Endothelial cell of umbilical vein (primary cell): ENCODE measurements around the gene VEPH1. TPM values are rescaled to one million over a fixed set of nuclear protein-coding genes. Genes with fewer than 3 reads are reported as not detected.

ENCODE experiments used
- BruUV-seq: library from RNA; stranded (reverse); fragments of 400-500 nt; replicated peaks from 2 replicates; lab custom pipeline; 2021; lab: Mats Ljungman, UMichigan
- CTCF ChIA-PET: fragments of 300-600, 350-600 bp; sonication (Branson Sonifier 250); formaldehyde crosslinking; loops from one replicate; lab custom pipeline; 2021; ENCODE audit warnings: antibody characterized with exemption, inconsistent platforms; lab: Charles Lee
- POLR2A ChIA-PET: fragments of 300-600, 350-600 bp; sonication (Branson Sonifier 250); formaldehyde crosslinking; loops from one replicate; lab custom pipeline; 2021; ENCODE audit warnings: antibody characterized with exemption, inconsistent platforms; lab: Charles Lee
- DNase-seq: peaks from one replicate; pipeline ENCODE4 v3.0.0-alpha.2; 2011; ENCODE audit warnings: low read depth, low spot score
- FAIRE-seq: peaks from 2 replicates; lab custom pipeline; 2011; peaks lifted over from hg19 to GRCh38; lab: Jason Lieb, UNC
- H2AFZ ChIP-seq: 2 replicates; pipeline ENCODE4 v1.6.0; 2012; ENCODE audit warnings: low read depth, low read length, control low read depth, inconsistent platforms
- H3K27ac ChIP-seq: 2 replicates; pipeline ENCODE4 v1.5.1; 2011; ENCODE audit warnings: low read depth, mild to moderate bottlenecking, control low read depth, low read length, moderate library complexity; ENCODE audit not compliant: insufficient read depth
- H3K27me3 ChIP-seq, 2 experiments: 2 replicates each; pipeline versions ENCODE4 v1.6.0 to v1.6.1; 2011; ENCODE audit warnings: low read length in 2 of 2, mixed read lengths in 1 of 2; ENCODE audit not compliant: control insufficient read depth in 2 of 2, insufficient read depth in 2 of 2
- H3K36me3 ChIP-seq, 2 experiments: 2 replicates in 1 of 2; 3 replicates in 1 of 2; pipeline ENCODE4 v1.5.1; 2011; ENCODE audit warnings: low read length in 2 of 2, mild to moderate bottlenecking in 1 of 2, moderate library complexity in 1 of 2; ENCODE audit not compliant: control insufficient read depth in 2 of 2, insufficient read depth in 2 of 2; ENCODE audit errors: extremely low read depth in 1 of 2
- H3K4me1 ChIP-seq: 3 replicates; pipeline ENCODE4 v1.5.1; 2011; ENCODE audit warnings: mild to moderate bottlenecking, low read length; ENCODE audit not compliant: control insufficient read depth, insufficient read depth; ENCODE audit errors: extremely low read depth
- H3K4me2 ChIP-seq: 2 replicates; pipeline ENCODE4 v1.6.1; 2011; ENCODE audit warnings: low read length, control low read depth, mixed read lengths; ENCODE audit not compliant: insufficient read depth
- H3K4me3 ChIP-seq, 3 experiments: fragments of 200-600 bp in 1 of 3; sonication (generic), shearing (Covaris generic) in 1 of 3; replicated peaks in 1 of 3; 2 replicates each; pipeline ENCODE4 v1.5.1; 2011 to 2016; ENCODE audit warnings: control low read depth in 3 of 3, low read length in 3 of 3, mild to moderate bottlenecking in 2 of 3, inconsistent platforms in 1 of 3, low read depth in 1 of 3, moderate library complexity in 1 of 3; ENCODE audit not compliant: insufficient read depth in 1 of 3
- H3K79me2 ChIP-seq: 2 replicates; pipeline ENCODE4 v1.6.0; 2012; ENCODE audit warnings: low read length, inconsistent platforms; ENCODE audit not compliant: control insufficient read depth, insufficient read depth
- H3K9ac ChIP-seq: replicated peaks from 2 replicates; pipeline ENCODE3; 2011; ENCODE audit warnings: low read length, control low read depth; ENCODE audit not compliant: insufficient read depth; ENCODE audit errors: extremely low read depth
- H3K9me1 ChIP-seq: replicated peaks from 3 replicates; pipeline ENCODE4 v1.6.0; 2011; ENCODE audit warnings: mild to moderate bottlenecking, low read length; ENCODE audit not compliant: control insufficient read depth, insufficient read depth; ENCODE audit errors: extremely low read depth
- H3K9me3 ChIP-seq: replicated peaks from 2 replicates; pipeline ENCODE4 v1.5.1; 2012; ENCODE audit warnings: low read length, inconsistent platforms; ENCODE audit not compliant: control insufficient read depth, insufficient read depth
- H4K20me1 ChIP-seq: replicated peaks from 2 replicates; pipeline ENCODE3; 2011; ENCODE audit warnings: mild to moderate bottlenecking, low read length; ENCODE audit not compliant: control insufficient read depth, insufficient read depth; ENCODE audit errors: extremely low read depth
- CTCF ChIP-seq, 2 donors: IDR thresholded peaks; 1 replicate in 1 of 2; 2 replicates in 1 of 2; pipeline ENCODE4 v1.5.1; 2011; ENCODE audit warnings: low read length in 2 of 2, mild to moderate bottlenecking in 2 of 2, moderate library complexity in 2 of 2, control low read depth in 1 of 2, inconsistent platforms in 1 of 2, low read depth in 1 of 2; ENCODE audit not compliant: insufficient read depth in 1 of 2; ENCODE audit errors: extremely low read depth in 1 of 2
- EZH2 ChIP-seq: IDR thresholded peaks from 2 replicates; pipeline ENCODE4 v1.6.1; 2012; ENCODE audit warnings: borderline replicate concordance, low read depth, mild to moderate bottlenecking, moderate library complexity, low read length, inconsistent platforms; ENCODE audit not compliant: severe bottlenecking
- FOS ChIP-seq: IDR thresholded peaks from 2 replicates; pipeline ENCODE4 v1.6.1; 2011; ENCODE audit warnings: mild to moderate bottlenecking, low read length, moderate library complexity, borderline replicate concordance; ENCODE audit not compliant: insufficient read depth
- GATA2 ChIP-seq: IDR thresholded peaks from 2 replicates; pipeline ENCODE4 v1.7.0; 2011; ENCODE audit warnings: low read depth, mild to moderate bottlenecking, moderate library complexity, mixed read lengths, low read length; ENCODE audit not compliant: insufficient read length, insufficient read depth
- MYC ChIP-seq: IDR thresholded peaks from one replicate; pipeline ENCODE4 v1.6.1; 2011; ENCODE audit warnings: mild to moderate bottlenecking, low read depth, low read length
- POLR2A ChIP-seq: IDR thresholded peaks from 2 replicates; pipeline ENCODE4 v1.6.1; 2012; ENCODE audit warnings: low read depth, mild to moderate bottlenecking, control low read depth, low read length
- POLR2AphosphoS5 ChIP-seq: IDR thresholded peaks from 2 replicates; pipeline ENCODE4 v1.6.1; 2012; ENCODE audit warnings: low read depth, mild to moderate bottlenecking, control low read depth, low read length, moderate library complexity; ENCODE audit not compliant: insufficient read depth
- dilution Hi-C: fragments of 300-500 bp; cut with MboI; formaldehyde crosslinking; loops from one replicate; pipeline ENCODE4 v1.15.0; 2019; ENCODE audit warnings: low sequenced_read_pairs; ENCODE audit not compliant: extremely low pct_ligation_motif_present
- intact Hi-C: fragments of 100-400 bp; cut with micrococcal nuclease; formaldehyde crosslinking; loops from one replicate; pipeline ENCODE4 v1.10.0; 2022
- polyA plus RNA-seq, 4 experiments: library from polyadenylated mRNA; depleted of rRNA in 3 of 4; stranded (reverse) in 3 of 4; unstranded in 1 of 4; fragments of >200 nt; gene quantifications; 2 replicates each; pipeline versions ENCODE4 v1.2.1 to v1.2.3, GENCODE V29; 2011 to 2012; ENCODE audit warnings: missing spikeins in 1 of 4
- total RNA-seq: library from RNA; stranded (reverse); gene quantifications from 2 replicates; pipeline ENCODE4 v1.2.3, GENCODE V29; 2021

Gene VEPH1
- total and polyA plus RNA-seq, 2 donors (not counting 3 experiments of a cell fraction or from before 2014, with no cell fraction given), result 42.9 to 136 TPM

- FAIRE-seq, result no peak
- Histone ChIP-seq H3K4me1 (peaks cover 17% of the 10 kb centered on the region), H3K36me3 (peaks cover 0 to 5% of the 10 kb centered on the region in 2 experiments), H3K27me3 (no peaks in the 10 kb centered on the region), H3K79me2 (no peaks in the 10 kb centered on the region), H3K4me3 (no peak overlapping the region), H4K20me1 (no peaks in the 10 kb centered on the region), H3K9me3 (no peaks in the 10 kb centered on the region), H3K9ac (no peak overlapping the region), H3K4me2 (no peak overlapping the region), H3K27ac (no peak overlapping the region), H2AFZ (no peak overlapping the region), H3K9me1 (no peaks in the 10 kb centered on the region)
- TSS peak; percentile 22 for BruUV-seq
- intact Hi-C loops (loop anchor here (5.0 kb wide), 2 partner anchors 98 to 177 kb away; partner anchors contain the start of genes CCNL1 and PTX3), dilution Hi-C loops (no loop called here)
- ChIA-PET POLR2A (no interaction called here), CTCF (no interaction called here)
- DNase-seq, result no peak
- TF ChIP-seq MYC (no peak), CTCF (IDR thresholded peaks at IDR 0.05; ENCODE audit: extremely low read depth in 1 of 2, insufficient read depth in 1 of 2, low read depth in 1 of 2, low read length in 2 of 2) (no peak), GATA2 (no peak), EZH2 (no peak), POLR2AphosphoS5 (no peak), POLR2A (no peak), FOS (no peak)
These were observed 243.4 kb downstream of the VEPH1 start for GRCh38 chr3:157259825-157260224.
